ENCODE measurements around the gene SPOCK2. TPM values are rescaled to one million over a fixed set of nuclear protein-coding genes. Genes with fewer than 3 reads are reported as not detected.

Gene SPOCK2
- polyA plus RNA-seq, 1 of the 3 experiments (the other 2 are of a cell fraction) = 0.18 TPM

GRCh38 chr10:72080042-72080975, 8.0 kb downstream of the SPOCK2 start (continued):
- TF ChIP-seq REST (IDR thresholded peaks at IDR 0.05; ENCODE audit: low read depth, low read length) (no peak), USF1 (IDR thresholded peaks at IDR 0.05; ENCODE audit: borderline replicate concordance, low read depth) (no peak), CTCF (IDR thresholded peaks at IDR 0.05) (no peak)

- ChIA-PET CTCF (interaction anchor here (1.0 to 1.9 kb wide), 5 partner anchors 9 to 183 kb away, joined by 3 to 8 read pairs (median 3); no protein-coding TSS in a partner anchor), POLR2A (no interaction called here)
- Histone ChIP-seq H3K9me2 (no peaks in the 10 kb centered on the region), H3K36me3 (replicated peaks in 1 of 2; ENCODE audit: control insufficient read depth in 1 of 2, insufficient read depth in 2 of 2, low read length in 1 of 2) (no peaks in the 10 kb centered on the region), H3K27me3 (ENCODE audit: insufficient read depth) (no peaks in the 10 kb centered on the region), H3K4me1 (ENCODE audit: control insufficient read depth in 1 of 2, insufficient read depth in 2 of 2, low read depth in 1 of 2, low read length in 1 of 2) (peaks cover 0 to 11% of the 10 kb centered on the region in 2 experiments; a peak in 1 of 4 replicates), H3K27ac (ENCODE audit: low read depth in 2 of 2, low read length in 1 of 2) (no peak overlapping the region), H3K4me2 (no peak overlapping the region), H3K4me3 (ENCODE audit: low read depth in 2 of 2, low read length in 1 of 2) (no peak overlapping the region), H3K79me2 (ENCODE audit: insufficient read depth) (no peaks in the 10 kb centered on the region), H3K9me3 (no peaks in the 10 kb centered on the region), H2AFZ (ENCODE audit: low read depth) (no peak overlapping the region), H3K9ac (no peak overlapping the region), H4K20me1 (ENCODE audit: insufficient read depth) (no peaks in the 10 kb centered on the region), H3F3A (replicated peaks; ENCODE audit: insufficient read depth) (no peaks in the 10 kb centered on the region)
- WGBS (ENCODE audit: low lambda C conversion rate) = 92% methylated on average over 5 of the region's 5 CpGs
- peak; percentile 70 for DNase-seq
- no peak for TF ChIP-seq TAF1 (IDR thresholded peaks at IDR 0.05; ENCODE audit: borderline replicate concordance, low read depth, low read length)
- no peak for TF ChIP-seq REST (IDR thresholded peaks at IDR 0.05; ENCODE audit: low read depth, low read length)
- TF ChIP-seq PBX3 (IDR thresholded peaks at IDR 0.05) = no peak
These were observed 9.0 kb downstream of the SPOCK2 start for GRCh38 chr10:72079356-72079755.
